GM21576 (cell line): ENCODE data around the gene NDRG4.

Source experiments
- ATAC-seq: cut with Tn5 transposase; IDR thresholded peaks from one replicate; pipeline ENCODE4 v1.9.1; 2021; ENCODE audit warnings: mild to moderate bottlenecking, moderate library complexity; ENCODE audit not compliant: unreplicated experiment

The NDRG4 gene

GRCh38 chr16:58508671-58509251, 8.8 kb downstream of the NDRG4 start:
- no peak for ATAC-seq

- no peak for ATAC-seq
These were observed 9.5 kb downstream of the NDRG4 start for GRCh38 chr16:58509256-58510096.

GRCh38 chr16:58510097-58510775, 10.3 kb downstream of the NDRG4 start:
- no peak for ATAC-seq

- ATAC-seq: no peak
These were observed 11.1 kb downstream of the NDRG4 start for GRCh38 chr16:58510776-58511628.

GRCh38 chr16:58511933-58512815, 12.2 kb downstream of the NDRG4 start:
- no peak for ATAC-seq

GRCh38 chr16:58513874-58514273, 13.9 kb downstream of the NDRG4 start:
- ATAC-seq: no peak

GRCh38 chr16:58515125-58515870, 15.4 kb downstream of the NDRG4 start, which contains the start of gene SETD6:
TSS of gene SETD6 (plus strand) at chr16:58515517. CDS start at chr16:58515538, 21 bp downstream.
- peak; percentile 65 for ATAC-seq

- peak; percentile 29 for ATAC-seq
These were observed 16.2 kb downstream of the NDRG4 start for GRCh38 chr16:58515871-58516767.

GRCh38 chr16:58516768-58517107, 16.8 kb downstream of the NDRG4 start:
- no peak for ATAC-seq

GRCh38 chr16:58518083-58518979, 18.4 kb downstream of the NDRG4 start:
- ATAC-seq: peak; percentile 35

GRCh38 chr16:58518980-58519368, 19.0 kb downstream of the NDRG4 start:
- ATAC-seq: no peak

- no peak for ATAC-seq
These were observed 19.8 kb downstream of the NDRG4 start for GRCh38 chr16:58519707-58520106.

GRCh38 chr16:58530179-58530578, 30.2 kb downstream of the NDRG4 start:
- no peak for ATAC-seq

GRCh38 chr16:58532414-58532813, 32.5 kb downstream of the NDRG4 start:
- ATAC-seq: no peak

- ATAC-seq: no peak
These were observed 34.0 kb downstream of the NDRG4 start for GRCh38 chr16:58533751-58534470.

GRCh38 chr16:58535100-58535499, 35.2 kb downstream of the NDRG4 start:
- no peak for ATAC-seq

- ATAC-seq: no peak
These were observed 36.3 kb downstream of the NDRG4 start for GRCh38 chr16:58536278-58536677.
